Lower leg skin (tissue), 4 donors: ENCODE measurements around the gene GNS. TPM values are rescaled to one million over a fixed set of nuclear protein-coding genes. Genes with fewer than 3 reads are reported as not detected.

Experiments used
- DNase-seq, 2 donors: peaks; one replicate each; pipeline ENCODE4 v3.0.0-alpha.2; 2019; ENCODE audit warnings: low spot score in 2 of 2
- H3K4me3 ChIP-seq: fragments of 200-600 bp; sonication (generic); 2 replicates; pipeline ENCODE4 v1.5.1; 2017; ENCODE audit warnings: mild to moderate bottlenecking, low read depth; ENCODE audit not compliant: poor library complexity, severe bottlenecking
- POLR2A ChIP-seq, 2 donors: fragments of 450-650 bp; IDR thresholded peaks; one replicate each; pipeline ENCODE4 v1.6.1; 2016 to 2017; ENCODE audit warnings: antibody characterized with exemption in 2 of 2, mild to moderate bottlenecking in 1 of 2, moderate library complexity in 1 of 2
- WGBS, 2 donors: methylation state at CpG; one replicate each; pipeline ENCODE4 v1.1.5; 2018; 5-methylcytosine and 5-hydroxymethylcytosine counted together
- intact Hi-C: fragments of 100-400 bp; cut with DNase I; formaldehyde crosslinking; loops from one replicate; pipeline ENCODE4 v1.15.0; 2023; ENCODE audit warnings: low total_unique reads
- total RNA-seq, 4 donors: library from RNA; depleted of rRNA; stranded (reverse); fragments of >200 nt; gene quantifications; one replicate each; pipeline ENCODE4 v1.1.0, GENCODE V29; 2016
- TF ChIP-seq, protein P1 (sequence below), 3 donors: fragments of 450-650 bp; IDR thresholded peaks; one replicate each; pipeline ENCODE4 v1.5.1; 2016; ENCODE audit warnings: antibody characterized with exemption in 3 of 3, mild to moderate bottlenecking in 3 of 3, moderate library complexity in 2 of 3

Gene GNS
- total RNA-seq, 4 donors from 2014 or later: 42.6 to 64.1 (median 50.1) TPM

DNA sequence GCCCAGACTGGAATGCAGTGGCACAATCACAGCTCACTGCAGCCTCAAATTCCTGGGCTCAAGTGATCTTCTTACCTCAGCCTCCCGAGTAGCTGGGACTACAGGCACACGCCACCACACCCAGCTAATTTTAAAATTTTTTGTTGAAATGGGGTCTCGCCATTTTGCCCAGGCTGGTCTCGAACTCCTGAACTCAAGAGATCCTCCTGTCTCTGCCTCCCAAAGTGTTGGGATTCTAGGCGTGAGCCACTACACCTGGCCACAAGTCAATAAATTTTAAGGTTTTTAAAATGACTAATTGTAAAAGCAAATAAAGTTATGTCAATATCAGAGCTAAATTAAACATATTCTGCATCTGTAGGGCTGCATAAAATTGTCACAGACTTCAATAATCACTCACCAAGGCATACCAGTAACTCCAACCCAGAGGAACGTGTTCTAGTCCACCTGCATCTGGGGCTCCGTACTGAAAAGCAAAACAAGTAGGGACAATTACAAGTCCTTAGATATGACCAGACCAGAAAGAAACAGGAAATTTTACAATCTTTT lies 13.9 kb downstream of the GNS start:
- TF ChIP-seq POLR2A (IDR thresholded peaks at IDR 0.05): no peak
- TF ChIP-seq, protein P1, sequence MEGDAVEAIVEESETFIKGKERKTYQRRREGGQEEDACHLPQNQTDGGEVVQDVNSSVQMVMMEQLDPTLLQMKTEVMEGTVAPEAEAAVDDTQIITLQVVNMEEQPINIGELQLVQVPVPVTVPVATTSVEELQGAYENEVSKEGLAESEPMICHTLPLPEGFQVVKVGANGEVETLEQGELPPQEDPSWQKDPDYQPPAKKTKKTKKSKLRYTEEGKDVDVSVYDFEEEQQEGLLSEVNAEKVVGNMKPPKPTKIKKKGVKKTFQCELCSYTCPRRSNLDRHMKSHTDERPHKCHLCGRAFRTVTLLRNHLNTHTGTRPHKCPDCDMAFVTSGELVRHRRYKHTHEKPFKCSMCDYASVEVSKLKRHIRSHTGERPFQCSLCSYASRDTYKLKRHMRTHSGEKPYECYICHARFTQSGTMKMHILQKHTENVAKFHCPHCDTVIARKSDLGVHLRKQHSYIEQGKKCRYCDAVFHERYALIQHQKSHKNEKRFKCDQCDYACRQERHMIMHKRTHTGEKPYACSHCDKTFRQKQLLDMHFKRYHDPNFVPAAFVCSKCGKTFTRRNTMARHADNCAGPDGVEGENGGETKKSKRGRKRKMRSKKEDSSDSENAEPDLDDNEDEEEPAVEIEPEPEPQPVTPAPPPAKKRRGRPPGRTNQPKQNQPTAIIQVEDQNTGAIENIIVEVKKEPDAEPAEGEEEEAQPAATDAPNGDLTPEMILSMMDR (IDR thresholded peaks at IDR 0.05): no peak

DNA sequence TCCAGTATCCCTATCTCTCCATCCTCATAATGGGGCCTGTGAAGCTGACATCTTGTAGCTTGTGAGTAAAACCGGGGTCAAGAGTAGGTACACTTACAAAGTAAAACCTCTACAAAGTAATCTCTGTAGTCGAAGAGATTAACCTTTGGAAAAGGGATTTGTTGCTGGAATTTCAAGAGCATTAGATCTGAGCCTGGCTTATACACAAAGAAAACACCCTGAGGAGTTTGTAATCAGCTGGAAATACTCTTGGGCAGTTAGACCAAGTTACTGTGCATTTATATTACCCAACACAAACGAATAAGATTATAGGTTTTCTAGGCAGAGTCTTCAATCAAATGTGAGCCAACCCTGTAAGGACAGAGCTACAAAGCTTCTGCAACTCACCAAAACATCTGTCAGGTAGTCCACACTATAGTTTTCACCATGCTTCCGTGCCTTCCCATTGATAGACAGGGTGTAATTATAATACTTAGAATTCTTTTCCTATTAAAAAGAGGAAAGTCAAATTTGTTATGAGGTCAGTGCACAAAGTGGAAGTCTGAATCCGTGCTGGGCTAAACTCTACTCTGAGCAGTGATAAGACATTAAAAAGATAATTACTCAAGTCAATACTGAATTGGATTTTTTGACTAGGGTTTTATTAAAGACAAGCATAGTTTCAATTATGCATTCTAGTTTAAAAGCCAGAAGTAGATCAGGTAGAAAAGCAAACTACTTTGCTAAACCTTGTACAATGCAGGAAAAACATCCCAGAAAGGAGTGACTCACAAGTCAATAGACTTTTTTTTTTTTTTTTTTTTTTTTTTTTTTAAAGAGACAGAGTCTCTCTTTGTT lies 14.6 kb downstream of the GNS start:
- DNase-seq: no peak
- intact Hi-C loops: no loop called here
- 57 to 62% methylated on average over 5 of the region's 5 CpGs for WGBS, 2 donors
- H3K4me3 ChIP-seq: no peak overlapping the region
- TF ChIP-seq, protein P1 (IDR thresholded peaks at IDR 0.05): no peak
- no peak for TF ChIP-seq POLR2A (IDR thresholded peaks at IDR 0.05)

More for the DNA sequence above, 13.9 kb downstream of the GNS start:
- intact Hi-C loops: no loop called here
- WGBS, 2 donors: 92% methylated on average over 7 of the region's 7 CpGs
- DNase-seq: no peak
- H3K4me3 ChIP-seq: no peak overlapping the region

DNA sequence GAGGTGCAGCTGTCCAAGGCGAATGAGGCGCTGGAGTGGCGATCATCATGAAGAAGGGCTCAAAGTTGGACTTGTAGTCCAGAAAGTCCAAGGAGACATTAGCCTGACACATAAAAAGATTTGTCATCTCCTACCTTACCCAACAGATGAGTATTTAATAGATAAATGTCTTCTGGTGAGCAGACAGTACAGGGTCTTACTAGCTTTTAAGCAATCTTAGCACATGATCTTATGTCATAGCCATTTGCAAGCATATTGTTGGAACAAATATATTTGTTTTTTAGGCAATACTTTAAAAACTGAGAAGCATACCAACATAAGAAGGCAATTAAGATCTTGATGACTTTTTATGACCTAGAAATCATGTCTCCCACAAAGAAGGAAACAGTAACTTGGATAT lies 16.0 kb downstream of the GNS start:
- no peak overlapping the region for H3K4me3 ChIP-seq
- no peak for TF ChIP-seq POLR2A (IDR thresholded peaks at IDR 0.05)
- TF ChIP-seq, protein P1 (IDR thresholded peaks at IDR 0.05): no peak
- intact Hi-C loops: no loop called here
- 94 to 98% methylated on average over 3 of the region's 3 CpGs for WGBS, 2 donors
- no peak for DNase-seq

DNA sequence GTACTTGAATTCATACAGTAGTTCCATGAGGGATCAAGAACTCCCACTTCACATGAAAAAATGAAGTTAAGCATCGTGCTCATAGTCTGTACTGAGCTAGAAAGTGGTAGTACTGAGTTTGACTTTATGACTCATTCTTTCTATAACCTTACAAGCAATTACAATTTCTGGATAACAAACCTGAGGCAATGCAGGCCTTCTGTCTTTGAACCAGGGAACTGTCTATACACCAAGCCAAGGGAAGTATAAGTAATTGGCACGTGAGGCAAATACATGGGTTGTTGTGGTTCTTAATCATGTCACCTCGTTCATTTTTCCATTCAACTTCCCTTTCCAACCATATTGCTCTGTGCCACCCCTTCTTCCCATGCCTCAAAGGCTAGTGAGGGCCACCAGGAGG lies 16.8 kb downstream of the GNS start:
- no peak overlapping the region for H3K4me3 ChIP-seq
- TF ChIP-seq, protein P1 (IDR thresholded peaks at IDR 0.05): no peak
- TF ChIP-seq POLR2A (IDR thresholded peaks at IDR 0.05): no peak
- 68 to 75% methylated on average over 3 of the region's 3 CpGs for WGBS, 2 donors
- DNase-seq: no peak
- intact Hi-C loops: no loop called here

DNA sequence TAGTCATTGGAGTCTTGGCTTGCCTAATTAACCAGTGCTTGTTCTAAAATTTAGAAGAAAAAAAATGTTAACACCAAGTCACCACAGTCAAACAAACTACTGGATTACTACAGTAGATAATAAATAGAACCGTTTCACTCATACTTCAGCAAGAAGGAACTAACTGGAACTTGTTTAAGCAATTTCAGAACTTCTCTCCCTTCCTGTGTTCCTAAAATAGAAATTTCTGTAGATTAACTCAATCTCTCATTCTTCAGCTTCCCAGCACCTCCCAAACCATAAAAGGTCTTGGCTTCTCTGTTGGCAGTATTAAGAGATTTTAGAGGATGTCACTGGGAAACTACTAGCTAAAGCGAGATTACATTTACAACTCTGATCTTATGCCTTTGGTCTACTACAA lies 18.6 kb downstream of the GNS start:
- no peak for DNase-seq
- intact Hi-C loops: no loop called here
- TF ChIP-seq, protein P1 (IDR thresholded peaks at IDR 0.05): no peak
- no peak for TF ChIP-seq POLR2A (IDR thresholded peaks at IDR 0.05)
- no peak overlapping the region for H3K4me3 ChIP-seq
- 70 to 71% methylated on average over 2 of the region's 2 CpGs for WGBS, 2 donors
